HEK293T (cell line): Measurements from ENCODE around the gene CCDC134.

Source experiments
- CTCF ChIA-PET: fragments of 350-600 bp; formaldehyde crosslinking; extraction: SDS; loops from one replicate; lab custom pipeline; 2021; ENCODE audit warnings: antibody characterized with exemption, inconsistent platforms; lab: Yijun Ruan, JAX
- POLR2A ChIA-PET: fragments of 350-600 bp; formaldehyde crosslinking; extraction: SDS; loops from one replicate; lab custom pipeline; 2020; ENCODE audit warnings: antibody characterized with exemption, inconsistent platforms; lab: Yijun Ruan, JAX
- DNase-seq: peaks from one replicate; pipeline ENCODE4 v3.0.0; 2012; ENCODE audit warnings: mixed read lengths; ENCODE audit errors: extremely low spot score
- ARNT ChIP-seq: fragments of 450-650 bp; IDR thresholded peaks from 2 replicates; pipeline ENCODE4 v1.6.1; 2017; ENCODE audit warnings: mild to moderate bottlenecking
- BHLHE40 ChIP-seq: fragments of 450-650 bp; IDR thresholded peaks from 2 replicates; pipeline ENCODE4 v1.6.1; 2016; ENCODE audit warnings: mild to moderate bottlenecking, moderate library complexity, borderline replicate concordance
- CTBP1 ChIP-seq: fragments of 450-650 bp; IDR thresholded peaks from 2 replicates; pipeline ENCODE4 v1.6.1; 2016; ENCODE audit warnings: borderline replicate concordance
- ELF4 ChIP-seq: fragments of 450-650 bp; IDR thresholded peaks from 2 replicates; pipeline ENCODE4 v1.6.1; 2017; ENCODE audit warnings: antibody characterized with exemption
- FOXA1 ChIP-seq: fragments of 450-650 bp; IDR thresholded peaks from 2 replicates; pipeline ENCODE4 v1.6.1; 2016; ENCODE audit warnings: mild to moderate bottlenecking
- FOXK2 ChIP-seq: fragments of 450-650 bp; IDR thresholded peaks from 2 replicates; pipeline ENCODE4 v1.6.1; 2016; ENCODE audit warnings: mild to moderate bottlenecking
- FOXM1 ChIP-seq: fragments of 450-650 bp; IDR thresholded peaks from 2 replicates; pipeline ENCODE4 v1.6.1; 2017; ENCODE audit warnings: mild to moderate bottlenecking, borderline replicate concordance
- HDGF ChIP-seq: fragments of 450-650 bp; IDR thresholded peaks from 2 replicates; pipeline ENCODE4 v1.6.1; 2017; ENCODE audit warnings: antibody characterized with exemption, borderline replicate concordance
- L3MBTL2 ChIP-seq: fragments of 450-650 bp; conservative IDR thresholded peaks from 2 replicates; pipeline ENCODE4 v1.6.1; 2016; ENCODE audit warnings: mild to moderate bottlenecking
- LEF1 ChIP-seq: fragments of 450-650 bp; IDR thresholded peaks from 2 replicates; pipeline ENCODE4 v1.6.1; 2017; ENCODE audit warnings: mild to moderate bottlenecking, borderline replicate concordance
- NFRKB ChIP-seq: fragments of 450-650 bp; IDR thresholded peaks from 2 replicates; pipeline ENCODE4 v1.6.1; 2016; ENCODE audit warnings: mild to moderate bottlenecking, moderate library complexity
- PKNOX1 ChIP-seq: fragments of 450-650 bp; IDR thresholded peaks from 2 replicates; pipeline ENCODE4 v1.6.1; 2016
- SP1 ChIP-seq: fragments of 450-650 bp; IDR thresholded peaks from 2 replicates; pipeline ENCODE4 v1.6.1; 2017
- SUZ12 ChIP-seq: fragments of 450-650 bp; IDR thresholded peaks from 2 replicates; pipeline ENCODE4 v1.6.1; 2016; ENCODE audit warnings: mild to moderate bottlenecking
- TARDBP ChIP-seq: fragments of 450-650 bp; IDR thresholded peaks from 2 replicates; pipeline ENCODE4 v1.6.1; 2016
- ZNF384 ChIP-seq: fragments of 450-650 bp; IDR thresholded peaks from 2 replicates; pipeline ENCODE4 v1.6.1; 2016

CCDC134 gene

GRCh38 chr22:41818011-41818410 lies 17.5 kb downstream of the CCDC134 start:
- CTCF ChIA-PET = no interaction called here
- DNase-seq = no peak
- TF ChIP-seq FOXA1 = no peak
- no peak for TF ChIP-seq LEF1
- no peak for TF ChIP-seq L3MBTL2
- TF ChIP-seq PKNOX1 = no peak
- TF ChIP-seq SUZ12 = no peak
- no peak for TF ChIP-seq FOXK2
- no peak for TF ChIP-seq ZNF384
- TF ChIP-seq ELF4 = no peak
- TF ChIP-seq CTBP1 = no peak
- TF ChIP-seq TARDBP = no peak
- no peak for TF ChIP-seq SP1
- no peak for TF ChIP-seq HDGF
- no peak for TF ChIP-seq FOXM1
- no peak for TF ChIP-seq ARNT
- POLR2A ChIA-PET = no interaction called here

DNA sequence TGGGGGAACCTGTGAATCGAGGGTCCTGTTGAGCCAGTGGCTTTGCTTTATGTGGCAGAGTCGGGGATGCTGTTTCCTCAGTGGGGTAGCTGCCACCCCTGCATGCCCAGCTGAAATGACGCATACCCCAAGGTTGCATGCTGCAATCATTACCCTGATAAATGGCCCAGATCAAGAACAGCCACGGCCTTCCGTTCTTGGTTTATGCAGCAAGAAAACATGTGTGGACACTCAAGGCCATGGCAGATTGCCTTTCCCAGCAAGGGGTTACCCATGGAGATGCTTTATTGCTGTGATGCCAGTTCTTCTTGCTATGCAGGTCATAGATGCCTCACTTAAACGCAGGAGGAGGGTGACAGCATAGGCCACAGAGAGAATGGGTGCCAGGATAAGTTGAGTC lies 18.1 kb downstream of the CCDC134 start:
- POLR2A ChIA-PET = no interaction called here
- DNase-seq = no peak
- no peak for TF ChIP-seq PKNOX1
- TF ChIP-seq BHLHE40 = no peak
- no peak for TF ChIP-seq L3MBTL2
- TF ChIP-seq ELF4 = no peak
- no peak for TF ChIP-seq TARDBP
- no peak for TF ChIP-seq ZNF384
- TF ChIP-seq FOXM1 = no peak
- no peak for TF ChIP-seq NFRKB
- no peak for TF ChIP-seq SUZ12
- TF ChIP-seq ARNT = no peak
- TF ChIP-seq FOXK2 = no peak
- TF ChIP-seq FOXA1 = no peak
- no peak for TF ChIP-seq SP1
- TF ChIP-seq LEF1 = no peak
- no peak for TF ChIP-seq HDGF
- TF ChIP-seq CTBP1 = no peak
- CTCF ChIA-PET = no interaction called here

DNA sequence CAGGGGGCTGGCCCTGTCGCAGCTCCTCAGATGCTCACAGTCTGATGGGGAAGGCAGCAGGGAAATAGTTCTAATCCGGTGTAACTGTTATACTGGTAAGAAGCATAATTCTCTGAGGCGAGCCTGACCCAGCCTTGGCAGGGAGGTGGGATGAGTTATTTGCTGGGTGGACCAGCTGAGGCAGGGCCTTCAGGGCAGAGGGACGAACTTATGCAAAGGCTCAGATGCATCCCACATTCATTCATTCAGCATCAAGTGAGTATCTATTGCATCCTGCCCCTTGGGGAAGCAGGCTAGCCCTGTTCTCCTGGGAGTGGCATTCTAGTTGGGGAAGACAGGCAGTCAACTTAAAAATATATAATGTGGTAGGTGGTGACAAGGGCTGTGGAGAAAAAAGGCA lies 18.8 kb downstream of the CCDC134 start:
- no peak for DNase-seq
- CTCF ChIA-PET = no interaction called here
- POLR2A ChIA-PET = no interaction called here
- TF ChIP-seq CTBP1 = no peak
- no peak for TF ChIP-seq PKNOX1
- TF ChIP-seq NFRKB = no peak
- TF ChIP-seq LEF1 = no peak
- TF ChIP-seq SP1 = no peak
- TF ChIP-seq SUZ12 = no peak
- no peak for TF ChIP-seq ELF4
- no peak for TF ChIP-seq BHLHE40
- TF ChIP-seq FOXA1 = no peak
- TF ChIP-seq L3MBTL2 = no peak
- TF ChIP-seq TARDBP = no peak

DNA sequence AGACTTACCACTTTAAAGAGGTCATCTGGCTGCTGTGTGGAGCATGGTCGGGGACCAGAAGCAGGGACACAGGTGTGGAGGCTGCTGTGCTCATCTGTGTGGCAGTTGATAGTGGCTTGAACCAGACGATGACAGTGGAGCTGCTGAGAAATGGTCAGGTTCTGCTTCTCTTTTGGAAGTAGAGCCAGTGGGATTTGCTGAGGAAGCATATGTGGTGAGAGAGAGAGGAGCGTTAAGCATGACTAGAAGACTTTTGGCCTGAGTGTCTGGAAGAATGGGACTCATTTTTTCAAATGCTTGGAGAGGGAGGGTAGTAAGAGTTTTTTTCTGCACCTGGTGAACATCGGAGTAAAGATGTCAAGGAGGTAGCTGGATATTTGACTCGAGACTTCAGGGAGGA lies 20.0 kb downstream of the CCDC134 start:
- TF ChIP-seq ARNT = no peak
- no peak for TF ChIP-seq FOXM1
- TF ChIP-seq LEF1 = no peak
- no peak for TF ChIP-seq FOXA1
- no peak for TF ChIP-seq FOXK2
- TF ChIP-seq SUZ12 = no peak
- TF ChIP-seq SP1 = no peak
- POLR2A ChIA-PET = no interaction called here
- CTCF ChIA-PET = no interaction called here

DNA sequence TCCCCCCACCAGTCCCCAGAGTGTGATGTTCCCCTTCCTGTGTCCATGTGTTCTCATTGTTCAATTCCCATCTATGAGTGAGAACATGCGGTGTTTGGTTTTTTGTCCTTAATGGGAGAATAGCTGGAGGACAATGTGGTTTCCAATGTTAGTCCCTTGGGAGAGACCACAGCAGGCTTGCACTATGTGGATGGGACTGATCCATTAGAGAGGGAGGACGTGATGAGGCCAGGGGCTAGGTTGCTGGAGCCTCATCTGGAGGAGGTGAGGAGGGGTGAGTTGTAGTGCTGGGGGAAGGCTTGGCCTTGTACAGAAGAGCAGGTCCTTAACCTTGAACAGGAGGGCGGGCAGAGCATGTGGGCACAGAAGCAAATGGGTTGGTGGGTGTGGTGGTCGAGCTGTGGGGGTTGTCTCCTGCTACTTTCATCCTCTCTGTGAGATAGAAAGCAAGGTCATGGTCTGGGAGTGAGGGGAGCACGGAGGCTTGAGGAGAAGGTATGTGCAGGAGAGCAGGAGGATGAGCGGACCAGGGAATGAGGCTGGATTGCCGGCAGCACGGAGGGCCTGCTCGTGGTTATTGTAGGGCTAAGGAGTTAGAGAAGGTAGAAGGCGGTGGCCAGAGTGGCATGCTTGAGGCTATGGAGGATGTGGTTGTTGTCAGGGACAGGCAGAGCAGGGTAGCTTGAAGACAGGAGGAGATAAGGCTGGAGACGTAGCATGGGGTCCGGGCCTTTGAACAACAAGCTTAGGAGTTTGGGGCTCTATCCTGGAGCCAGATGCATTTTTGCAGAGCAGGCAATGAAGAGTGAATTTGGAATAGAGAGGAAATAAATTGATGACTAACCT lies 21.2 kb downstream of the CCDC134 start:
- TF ChIP-seq FOXK2 (no peak), SUZ12 (no peak), BHLHE40 (no peak), NFRKB (no peak), ZNF384 (no peak), LEF1 (no peak), ARNT (no peak), CTBP1 (no peak), PKNOX1 (no peak), L3MBTL2 (no peak), HDGF (no peak), TARDBP (no peak), FOXA1 (no peak), SP1 (no peak)
- CTCF ChIA-PET = no interaction called here
- no peak for DNase-seq
- POLR2A ChIA-PET = interaction anchor here (0.9 to 1.9 kb wide), 3 partner anchors 11 to 22 kb away, joined by 3 to 13 read pairs (median 3); partner anchors contain the start of genes CCDC134 and SREBF2

More for the DNA sequence above, 20.0 kb downstream of the CCDC134 start:
- no peak for DNase-seq
